Stimulated activated CD4-positive, alpha-beta T cell treated with anti-CD3 and anti-CD28 coated beads, TNF-alpha, amount 100 ng/mL, for 48 hours (primary cell): ENCODE results near the gene SSBP2.
"Not testable (repeated sequence)": the region's sequence is repeated elsewhere in the genome, so short reads cannot be mapped to it uniquely, and the experiment has no call there.

Experiments
- DNase-seq, 3 donors: peaks; one replicate each; pipeline ENCODE4 v3.0.0-alpha.2; 2020; ENCODE audit warnings: low read depth in 3 of 3

The SSBP2 gene

GRCh38 chr5:81601919-81602318 lies 149.0 kb downstream of the SSBP2 start:
- no peak for DNase-seq

GRCh38 chr5:81592085-81592484 lies 158.8 kb downstream of the SSBP2 start:
- not testable (repeated sequence) for DNase-seq

GRCh38 chr5:81590498-81591384 lies 160.2 kb downstream of the SSBP2 start:
- DNase-seq: no peak

GRCh38 chr5:81579262-81579924 lies 171.5 kb downstream of the SSBP2 start:
- no peak for DNase-seq

GRCh38 chr5:81577091-81577490 lies 173.8 kb downstream of the SSBP2 start:
- DNase-seq: no peak

- DNase-seq: no peak
Observed at GRCh38 chr5:81575924-81576323, 175.0 kb downstream of the SSBP2 start.

- no peak for DNase-seq
Observed at GRCh38 chr5:81572201-81572600, 178.7 kb downstream of the SSBP2 start.

GRCh38 chr5:81558188-81558587 lies 192.7 kb downstream of the SSBP2 start:
- DNase-seq: no peak

- DNase-seq: no peak
Observed at GRCh38 chr5:81556809-81557208, 194.1 kb downstream of the SSBP2 start.

- no peak for DNase-seq
Observed at GRCh38 chr5:81555865-81556264, 195.0 kb downstream of the SSBP2 start.

- no peak for DNase-seq
Observed at GRCh38 chr5:81554647-81555046, 196.2 kb downstream of the SSBP2 start.

- DNase-seq: no peak
Observed at GRCh38 chr5:81553567-81554212, 197.2 kb downstream of the SSBP2 start.

- DNase-seq: no peak
Observed at GRCh38 chr5:81552852-81553566, 197.9 kb downstream of the SSBP2 start.

GRCh38 chr5:81549123-81549522 lies 201.8 kb downstream of the SSBP2 start:
- DNase-seq: no peak

- no peak for DNase-seq
Observed at GRCh38 chr5:81547001-81547400, 203.9 kb downstream of the SSBP2 start.

- DNase-seq: no peak
Observed at GRCh38 chr5:81545911-81546310, 205.0 kb downstream of the SSBP2 start.

- DNase-seq: no peak
Observed at GRCh38 chr5:81544351-81545018, 206.4 kb downstream of the SSBP2 start.

- no peak for DNase-seq
Observed at GRCh38 chr5:81542242-81542641, 208.7 kb downstream of the SSBP2 start.

GRCh38 chr5:81537905-81538547 lies 212.9 kb downstream of the SSBP2 start:
- DNase-seq: no peak

- no peak for DNase-seq
Observed at GRCh38 chr5:81534441-81534840, 216.5 kb downstream of the SSBP2 start.
